ENCODE measurements around the gene JAK3.

The JAK3 gene

GRCh38 chr19:17883627-17884410 is 36.0 kb upstream of the JAK3 start:
- in situ Hi-C loops (cut with HindIII; ENCODE audit: low sequenced_read_pairs), result no loop called here

GRCh38 chr19:17881701-17882100 is 33.9 kb upstream of the JAK3 start:
- in situ Hi-C loops (cut with HindIII; ENCODE audit: low sequenced_read_pairs), result no loop called here
- no peak overlapping the region for H3K4me3 ChIP-seq (ENCODE audit: low read depth, low read length)
- no peak for DNase-seq (ENCODE audit: low read depth, low spot score)
- no peak for TF ChIP-seq CTCF (IDR thresholded peaks at IDR 0.05; ENCODE audit: low read depth, low read length)

More at GRCh38 chr19:17883627-17884410, 36.0 kb upstream of the JAK3 start:
- no peak overlapping the region for H3K4me3 ChIP-seq (ENCODE audit: low read depth, low read length)
- DNase-seq (ENCODE audit: low read depth, low spot score), result no peak
- no peak for TF ChIP-seq CTCF (IDR thresholded peaks at IDR 0.05; ENCODE audit: low read depth, low read length)

- no peak for DNase-seq (ENCODE audit: low read depth, low spot score)
- TF ChIP-seq CTCF (IDR thresholded peaks at IDR 0.05; ENCODE audit: low read depth, low read length), result no peak
- in situ Hi-C loops (cut with HindIII; ENCODE audit: low sequenced_read_pairs), result no loop called here
- no peak overlapping the region for H3K4me3 ChIP-seq (ENCODE audit: low read depth, low read length)
Measured at GRCh38 chr19:17879466-17879865, 31.7 kb upstream of the JAK3 start.

GRCh38 chr19:17877696-17878095 is 29.9 kb upstream of the JAK3 start:
- no peak for DNase-seq (ENCODE audit: low read depth, low spot score)
- no peak for TF ChIP-seq CTCF (IDR thresholded peaks at IDR 0.05; ENCODE audit: low read depth, low read length)
- no peak overlapping the region for H3K4me3 ChIP-seq (ENCODE audit: low read depth, low read length)
- in situ Hi-C loops (cut with HindIII; ENCODE audit: low sequenced_read_pairs), result no loop called here

- no peak overlapping the region for H3K4me3 ChIP-seq (ENCODE audit: low read depth, low read length)
- no peak for DNase-seq (ENCODE audit: low read depth, low spot score)
- no peak for TF ChIP-seq CTCF (IDR thresholded peaks at IDR 0.05; ENCODE audit: low read depth, low read length)
- in situ Hi-C loops (cut with HindIII; ENCODE audit: low sequenced_read_pairs), result no loop called here
Measured at GRCh38 chr19:17874758-17875135, 27.0 kb upstream of the JAK3 start.

GRCh38 chr19:17873786-17874757 is 26.3 kb upstream of the JAK3 start:
- no peak overlapping the region for H3K4me3 ChIP-seq (ENCODE audit: low read depth, low read length)
- TF ChIP-seq CTCF (IDR thresholded peaks at IDR 0.05; ENCODE audit: low read depth, low read length), result no peak
- in situ Hi-C loops (cut with HindIII; ENCODE audit: low sequenced_read_pairs), result no loop called here
- no peak for DNase-seq (ENCODE audit: low read depth, low spot score)
